Measurements from ENCODE around the gene KIF12. TPM values are rescaled to one million over a fixed set of nuclear protein-coding genes. Genes with fewer than 3 reads are reported as not detected.

Gene KIF12
- total and polyA plus RNA-seq, 2 of the 8 experiments (the other 6 are each of a cell fraction or from before 2014, with no cell fraction given): 2.9 to 3.9 TPM

DNA sequence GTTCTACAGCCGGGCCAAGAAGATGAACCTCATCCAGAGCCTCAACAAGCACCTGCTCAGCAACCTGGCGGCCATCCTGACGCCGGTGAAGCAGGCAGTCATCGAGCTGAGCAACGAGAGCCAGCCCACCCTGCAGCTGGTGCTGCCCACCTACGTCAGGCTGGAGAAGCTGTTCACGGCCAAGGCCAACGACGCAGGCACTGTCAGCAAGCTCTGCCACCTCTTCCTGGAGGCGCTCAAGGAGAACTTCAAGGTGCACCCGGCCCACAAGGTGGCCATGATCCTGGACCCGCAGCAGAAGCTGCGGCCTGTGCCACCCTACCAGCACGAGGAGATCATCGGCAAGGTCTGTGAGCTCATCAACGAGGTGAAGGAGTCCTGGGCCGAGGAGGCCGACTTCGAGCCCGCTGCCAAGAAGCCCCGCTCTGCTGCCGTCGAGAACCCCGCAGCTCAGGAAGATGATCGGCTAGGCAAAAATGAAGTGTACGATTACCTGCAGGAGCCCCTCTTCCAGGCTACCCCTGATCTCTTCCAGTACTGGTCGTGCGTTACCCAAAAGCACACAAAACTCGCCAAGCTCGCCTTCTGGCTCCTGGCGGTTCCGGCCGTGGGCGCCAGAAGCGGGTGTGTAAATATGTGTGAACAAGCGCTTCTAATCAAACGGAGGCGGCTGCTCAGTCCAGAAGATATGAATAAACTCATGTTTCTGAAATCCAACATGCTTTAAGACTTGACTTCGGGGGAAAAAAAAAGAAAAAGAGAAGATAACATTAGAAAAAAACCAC lies 49.5 kb downstream of the KIF12 start:
- no peak overlapping the region for H3K27ac ChIP-seq (ENCODE audit: low read depth, low read length)
- no peak overlapping the region for H3K4me3 ChIP-seq (ENCODE audit: extremely low read depth in 1 of 4, insufficient read depth in 2 of 4, low read depth in 3 of 4, low read length in 4 of 4)
- no peaks in the 10 kb centered on the region for H3K4me1 ChIP-seq (replicated peaks in 1 of 4; ENCODE audit: control insufficient read depth in 3 of 4, insufficient read depth in 4 of 4, low read length in 3 of 4)
- peaks cover 0 to 3% of the 10 kb centered on the region in 2 experiments for H4K20me1 ChIP-seq (replicated peaks in 1 of 2; ENCODE audit: control insufficient read depth in 1 of 2, insufficient read depth in 2 of 2, low read length in 2 of 2)
- no peak overlapping the region for H3K23ac ChIP-seq (ENCODE audit: insufficient read length)
- no peak overlapping the region for H2BK12ac ChIP-seq (ENCODE audit: low read depth, low read length)
- CTCF ChIA-PET (ENCODE audit: partially characterized antibody): interaction anchor here (0.5 to 1.7 kb wide), 10 partner anchors 8 to 1184 kb away, joined by 3 to 5 read pairs (median 4); no protein-coding TSS in a partner anchor
- POLR2A ChIA-PET (ENCODE audit: partially characterized antibody): no interaction called here
- H3K4me2 ChIP-seq (ENCODE audit: insufficient read depth in 1 of 2, low read depth in 2 of 2, low read length in 2 of 2): no peak overlapping the region
- no peaks in the 10 kb centered on the region for H3K27me3 ChIP-seq (replicated peaks in 1 of 4; ENCODE audit: control insufficient read depth in 3 of 4, extremely low read depth in 1 of 4, insufficient read depth in 3 of 4, low read length in 3 of 4)
- H3K56ac ChIP-seq (replicated peaks; ENCODE audit: insufficient read length, low read depth, low read length): no peak overlapping the region
- H4K91ac ChIP-seq (replicated peaks; ENCODE audit: insufficient read length, low read length): no peak overlapping the region
- H3K14ac ChIP-seq (ENCODE audit: insufficient read length): no peak overlapping the region
- WGBS, 2 experiments (ENCODE audit: extremely low coverage in 1 of 2, insufficient coverage in 1 of 2, insufficient read length in 1 of 2, insufficient replicate concordance in 2 of 2, low coverage in 1 of 2, low lambda C conversion rate in 2 of 2, missing lambda C conversion rate in 1 of 2): 91% methylated on average over 40 of the region's 40 CpGs; no CpG with 5 or more reads in 1 of the 2 experiments
- DNase-seq (ENCODE audit: low read depth in 1 of 2, low spot score in 2 of 2) (no peak), FAIRE-seq (no peak)
- no peak overlapping the region for H3K18ac ChIP-seq (ENCODE audit: extremely low read depth, low read length)
- H3K9me3 ChIP-seq (ENCODE audit: insufficient read depth in 2 of 2, low read depth in 1 of 2, low read length in 1 of 2): no peaks in the 10 kb centered on the region
- no peaks in the 10 kb centered on the region for H3K23me2 ChIP-seq (ENCODE audit: low read depth, low read length)
- no peak overlapping the region for H2BK20ac ChIP-seq (ENCODE audit: low read length)
- H2BK15ac ChIP-seq (ENCODE audit: low read length): no peak overlapping the region
- H3K36me3 ChIP-seq (ENCODE audit: control insufficient read depth in 2 of 4, insufficient read depth in 4 of 4, low read length in 3 of 4): peaks cover 7 to 33% (median 14%) of the 10 kb centered on the region in 4 experiments; a peak in 7 of 8 replicates
- H3K9ac ChIP-seq (replicated peaks in 1 of 4; ENCODE audit: extremely low read depth in 1 of 4, low read depth in 3 of 4, low read length in 3 of 4): no peak overlapping the region
- no peak overlapping the region for H4K8ac ChIP-seq (ENCODE audit: extremely low read depth, insufficient read depth, low read length)
- H2AK5ac ChIP-seq (ENCODE audit: low read depth, low read length): no peak overlapping the region
- no peaks in the 10 kb centered on the region for H3K79me1 ChIP-seq (ENCODE audit: low read depth, low read length)
- no peak overlapping the region for H3K4ac ChIP-seq (replicated peaks; ENCODE audit: insufficient read length, low read depth, low read length)
- H2BK120ac ChIP-seq (replicated peaks; ENCODE audit: low read depth, low read length): no peak overlapping the region
- no peak overlapping the region; the same call in 1 of the 2 replicates for H2BK5ac ChIP-seq (ENCODE audit: low read depth, low read length)
- H3K79me2 ChIP-seq (ENCODE audit: control insufficient read depth in 1 of 2, insufficient read depth in 2 of 2, low read length in 2 of 2): no peaks in the 10 kb centered on the region
- H4K5ac ChIP-seq (ENCODE audit: insufficient read length, low read depth, low read length): no peak overlapping the region
- H2AFZ ChIP-seq (ENCODE audit: low read length): no peak overlapping the region
- TF ChIP-seq BACH1 (IDR thresholded peaks at IDR 0.05; ENCODE audit: low read length) (no peak), RAD21 (IDR thresholded peaks at IDR 0.05 in 1 of 2, conservative IDR thresholded peaks at IDR 0.05 in 1 of 2; ENCODE audit: low read depth in 2 of 2, low read length in 2 of 2) (no peak), CBX8 (IDR thresholded peaks at IDR 0.05; ENCODE audit: borderline replicate concordance, low read depth, low read length) (no peak), BCL11A (IDR thresholded peaks at IDR 0.05; ENCODE audit: low read depth in 2 of 2, low read length in 2 of 2) (no peak), RXRA (IDR thresholded peaks at IDR 0.05; ENCODE audit: insufficient read depth, low read depth, low read length) (no peak), RFX5 (IDR thresholded peaks at IDR 0.05; ENCODE audit: borderline replicate concordance, low read depth, low read length) (no peak), CTBP2 (IDR thresholded peaks at IDR 0.05; ENCODE audit: borderline replicate concordance, insufficient read depth, insufficient read length, low read length) (no peak), HDAC6 (IDR thresholded peaks at IDR 0.05; ENCODE audit: low read depth, low read length) (no peak), SUZ12 (IDR thresholded peaks at IDR 0.05; ENCODE audit: low read length) (no peak)
- TF ChIP-seq, protein P1, sequence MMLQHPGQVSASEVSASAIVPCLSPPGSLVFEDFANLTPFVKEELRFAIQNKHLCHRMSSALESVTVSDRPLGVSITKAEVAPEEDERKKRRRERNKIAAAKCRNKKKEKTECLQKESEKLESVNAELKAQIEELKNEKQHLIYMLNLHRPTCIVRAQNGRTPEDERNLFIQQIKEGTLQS (IDR thresholded peaks at IDR 0.05; ENCODE audit: insufficient read depth, low read depth, low read length): no peak

Data from H1 (cell line).